Hematopoietic multipotent progenitor cell treated with erythropoietin and hydrocortisone succinate and interleukin-3 and kit ligand, for 15 days (in vitro differentiated cells): Measurements from ENCODE around the gene OR2AK2.
A peak's percentile ranks its signal among the peaks of the same experiment; 100 is the strongest.

ENCODE experiments used
- DNase-seq: peaks from one replicate; pipeline ENCODE4 v3.0.0-alpha.2; 2015; ENCODE audit warnings: low spot score

OR2AK2 gene, protein sequence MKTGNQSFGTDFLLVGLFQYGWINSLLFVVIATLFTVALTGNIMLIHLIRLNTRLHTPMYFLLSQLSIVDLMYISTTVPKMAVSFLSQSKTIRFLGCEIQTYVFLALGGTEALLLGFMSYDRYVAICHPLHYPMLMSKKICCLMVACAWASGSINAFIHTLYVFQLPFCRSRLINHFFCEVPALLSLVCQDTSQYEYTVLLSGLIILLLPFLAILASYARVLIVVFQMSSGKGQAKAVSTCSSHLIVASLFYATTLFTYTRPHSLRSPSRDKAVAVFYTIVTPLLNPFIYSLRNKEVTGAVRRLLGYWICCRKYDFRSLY

DNA sequence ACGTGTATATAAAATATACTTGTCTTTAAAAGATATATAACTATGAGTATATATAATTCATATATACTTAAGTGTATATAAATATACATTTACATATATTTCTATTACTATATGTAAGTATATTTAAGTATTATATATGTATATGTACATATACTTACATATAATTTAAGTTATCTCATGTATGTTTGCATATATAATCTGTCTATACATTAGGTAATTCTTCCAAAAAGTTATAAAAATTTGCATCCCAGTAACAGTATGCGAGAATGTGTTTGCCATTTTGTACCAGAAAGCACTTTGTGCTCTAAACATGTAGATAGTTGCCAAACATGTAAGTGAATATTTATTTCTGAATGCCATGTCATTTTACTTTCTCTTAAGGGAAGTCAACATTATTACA, at the start of gene OR2AK2:
Gene OR2AK2 (plus strand): TSS at position 301 of the 400 bp plus-strand sequence. CDS start 144 bp downstream, outside the sequence.
- no peak for DNase-seq

DNA sequence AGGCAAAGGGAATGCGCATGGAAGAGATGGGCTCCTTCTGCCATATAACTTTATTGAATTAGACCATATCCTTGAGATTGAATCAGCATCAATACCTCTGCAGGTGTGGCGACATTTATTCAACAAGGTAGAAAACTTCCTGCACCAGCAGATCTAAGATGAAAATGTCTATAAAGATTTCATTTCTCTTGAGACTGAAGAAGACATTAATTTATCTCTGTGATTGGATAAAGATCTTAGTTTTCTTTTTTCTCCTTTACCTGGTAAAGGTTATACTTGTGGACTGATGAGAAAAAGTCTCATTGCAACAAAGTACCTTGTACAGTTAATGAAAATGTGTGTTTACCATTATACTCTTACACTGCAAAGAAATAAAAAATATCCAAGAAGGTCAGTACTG, 45.1 kb upstream of the OR2AK2 start, which contains the start of gene OR2T8:
Gene OR2T8 (plus strand): TSS at position 301 of the 400 bp plus-strand sequence. CDS start 766 bp downstream, outside the sequence.
- no peak for DNase-seq

GRCh38 chr1:247923941-247924340, 41.1 kb upstream of the OR2AK2 start:
- DNase-seq: no peak

GRCh38 chr1:247924868-247925267, 40.2 kb upstream of the OR2AK2 start, which contains the start of gene OR2AJ1:
Gene OR2AJ1, plus strand, starts transcription at chr1:247924889. Its CDS starts 8,880 bp downstream, at chr1:247933769.
- DNase-seq: no peak

DNA sequence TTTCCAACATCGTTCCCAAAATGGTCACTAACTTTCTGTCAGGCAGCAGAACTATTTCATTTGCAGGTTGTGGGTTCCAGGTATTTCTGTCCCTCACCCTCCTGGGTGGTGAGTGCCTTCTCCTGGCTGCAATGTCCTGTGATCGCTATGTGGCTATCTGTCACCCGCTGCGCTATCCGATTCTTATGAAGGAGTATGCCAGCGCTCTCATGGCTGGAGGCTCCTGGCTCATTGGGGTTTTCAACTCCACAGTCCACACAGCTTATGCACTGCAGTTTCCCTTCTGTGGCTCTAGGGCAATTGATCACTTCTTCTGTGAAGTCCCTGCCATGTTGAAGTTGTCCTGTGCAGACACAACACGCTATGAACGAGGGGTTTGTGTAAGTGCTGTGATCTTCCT, 31.0 kb upstream of the OR2AK2 start:
- DNase-seq: no peak

DNA sequence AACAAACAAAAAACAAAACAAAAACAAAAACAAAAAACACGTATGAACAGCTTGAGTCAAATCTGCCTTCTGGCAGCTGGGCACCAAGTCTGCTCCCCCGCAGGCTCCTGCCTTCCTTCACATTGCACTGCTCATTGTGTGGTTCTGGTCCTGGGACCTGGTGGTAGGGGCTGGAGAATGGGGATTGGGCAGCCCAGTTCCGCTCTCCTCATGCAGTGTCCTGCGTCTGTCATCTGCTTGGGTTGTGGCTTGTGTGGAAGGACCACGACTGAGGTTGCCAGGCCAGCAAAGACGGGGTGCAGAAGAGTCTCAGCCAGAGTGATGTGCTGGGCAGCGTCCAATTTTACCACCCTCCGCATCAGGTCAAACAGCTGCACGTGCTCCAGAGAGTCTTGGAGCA, 29.3 kb upstream of the OR2AK2 start:
- no peak for DNase-seq

DNA sequence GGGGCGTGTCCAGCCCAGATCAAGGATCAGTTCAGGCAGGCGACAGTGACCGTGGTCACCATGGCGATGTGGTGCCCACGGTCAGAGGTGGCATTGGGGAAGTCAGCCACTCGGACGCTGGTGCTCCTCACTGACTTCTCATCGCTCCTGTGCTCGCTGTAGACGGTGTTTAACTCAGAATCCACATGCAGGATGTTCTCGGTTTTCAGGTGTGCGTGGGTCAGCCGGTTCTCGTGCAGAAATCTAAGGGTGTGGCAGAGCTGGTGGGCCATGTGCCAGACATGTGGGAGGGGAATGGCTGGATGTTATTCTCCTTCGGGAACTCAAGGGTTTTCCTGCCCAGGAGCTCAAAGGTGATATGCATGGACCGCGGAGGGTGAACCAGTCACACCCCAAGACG, 28.6 kb upstream of the OR2AK2 start:
- DNase-seq: no peak

DNA sequence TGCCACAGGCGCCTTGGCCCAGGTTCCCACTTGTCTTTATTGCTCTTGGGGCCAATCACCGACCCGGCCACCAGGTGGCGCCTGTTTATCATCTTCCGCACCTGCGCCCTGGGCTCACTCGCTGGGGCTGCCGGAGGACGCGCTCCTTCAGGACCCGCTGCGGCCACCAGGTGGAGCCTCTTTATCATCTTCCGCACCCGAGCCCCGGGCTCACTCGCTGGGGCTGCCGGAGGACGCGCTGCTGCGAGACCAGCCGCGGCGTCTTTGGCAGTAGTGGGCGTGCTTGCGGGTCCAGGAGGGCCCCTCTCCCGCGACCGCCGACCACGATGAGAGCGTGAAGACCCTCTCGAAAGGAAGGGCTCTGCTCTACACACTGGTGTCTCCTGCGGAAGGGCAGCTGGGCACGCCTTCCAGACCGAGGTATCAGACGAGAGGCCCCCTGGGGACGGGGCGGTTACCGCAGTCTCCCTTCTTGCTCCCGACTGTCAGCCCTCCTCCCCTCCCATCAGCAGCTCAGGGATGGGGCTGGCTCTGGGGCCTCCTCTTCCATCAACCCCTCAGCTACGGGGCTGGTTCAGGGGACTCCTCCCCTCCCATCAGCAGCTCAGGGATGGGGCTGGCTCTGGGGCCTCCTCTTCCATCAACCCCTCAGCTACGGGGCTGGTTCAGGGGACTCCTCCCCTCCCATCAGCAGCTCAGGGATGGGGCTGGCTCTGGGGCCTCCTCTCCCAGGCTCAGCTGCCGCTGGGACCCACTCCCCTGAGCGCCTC, 27.9 kb upstream of the OR2AK2 start:
- peak; percentile 95 for DNase-seq

- DNase-seq: no peak
These were observed 22.4 kb upstream of the OR2AK2 start for GRCh38 chr1:247942624-247943023.

DNA sequence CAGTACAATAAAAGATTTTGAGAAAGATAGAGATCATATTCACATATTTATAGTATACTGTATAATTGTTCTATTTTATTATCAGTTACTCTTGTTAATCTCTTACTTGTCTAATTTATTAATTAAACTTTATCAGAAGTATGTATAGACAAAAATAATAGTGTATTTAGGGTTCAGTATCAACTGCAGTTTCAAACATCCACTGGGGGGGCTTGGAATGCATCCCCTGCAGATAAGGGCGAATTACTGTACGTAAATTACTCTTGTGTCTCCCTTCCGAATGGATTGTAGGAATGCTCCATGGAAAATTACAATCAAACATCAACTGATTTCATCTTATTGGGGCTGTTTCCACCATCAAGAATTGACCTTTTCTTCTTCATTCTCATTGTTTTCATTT, 16.5 kb upstream of the OR2AK2 start, which contains the start of gene OR2L8:
Gene OR2L8 (plus strand): TSS at position 301 of the 400 bp plus-strand sequence. CDS start 0 bp downstream, at position 301.
- DNase-seq: no peak

- DNase-seq: no peak
These were observed 11.6 kb upstream of the OR2AK2 start for GRCh38 chr1:247953408-247953807.

- no peak for DNase-seq
These were observed 3.2 kb upstream of the OR2AK2 start for GRCh38 chr1:247961791-247962190.

DNA sequence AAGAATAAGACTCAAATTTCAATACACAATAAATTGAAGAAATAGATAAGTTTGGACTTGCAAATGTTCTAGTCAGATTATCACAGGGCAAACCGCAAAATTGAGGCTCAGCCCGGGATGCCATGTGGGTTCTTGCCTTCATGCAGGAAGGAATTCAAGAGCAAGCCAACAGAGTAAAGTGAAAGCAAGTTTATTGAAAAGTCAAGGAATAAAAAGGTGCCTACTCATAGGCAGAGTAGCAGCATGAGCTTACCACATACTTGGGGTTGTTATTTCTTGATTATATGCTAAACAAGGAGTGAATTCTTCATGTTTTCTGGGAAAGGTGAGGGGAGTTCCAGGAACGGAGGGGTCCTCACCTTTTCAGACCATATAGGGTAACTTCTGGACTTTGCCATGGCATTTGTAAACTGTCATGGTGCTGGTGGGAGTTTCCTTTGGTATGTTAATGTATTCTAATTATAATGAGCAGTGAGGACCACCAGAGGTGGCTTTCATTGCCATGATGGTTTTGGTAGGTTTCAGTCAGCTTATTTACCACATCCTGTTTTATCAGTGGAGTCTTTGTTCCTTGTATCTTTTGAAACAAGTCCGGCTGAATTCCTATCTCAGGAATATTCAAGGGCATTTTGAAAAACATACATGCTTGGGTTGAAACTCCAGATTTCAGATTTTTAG, 2.0 kb upstream of the OR2AK2 start:
- no peak for DNase-seq

GRCh38 chr1:247966532-247967204, 1.6 kb downstream of the OR2AK2 start:
- no peak for DNase-seq

DNA sequence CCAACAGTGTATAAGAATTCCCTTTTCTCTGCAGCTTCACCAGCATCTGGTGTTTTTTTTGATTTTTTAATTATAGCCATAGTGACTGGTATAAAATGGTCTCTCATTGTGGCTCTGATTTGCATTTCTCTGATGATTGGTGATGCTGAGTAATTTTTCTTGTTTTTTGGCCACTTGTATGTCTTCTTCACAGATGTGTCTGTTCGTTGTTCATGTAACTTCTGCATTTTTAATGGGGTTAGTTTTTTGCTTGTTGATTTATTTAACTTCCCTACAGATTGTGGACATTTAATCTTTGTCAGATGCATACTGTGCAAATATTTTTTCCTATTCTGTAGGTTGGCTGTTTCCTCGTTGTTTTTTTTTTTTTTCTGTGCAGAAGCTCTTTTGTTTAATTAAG, 28.0 kb downstream of the OR2AK2 start:
- DNase-seq: no peak

GRCh38 chr1:247998811-247999210, 33.8 kb downstream of the OR2AK2 start:
- no peak for DNase-seq

DNA sequence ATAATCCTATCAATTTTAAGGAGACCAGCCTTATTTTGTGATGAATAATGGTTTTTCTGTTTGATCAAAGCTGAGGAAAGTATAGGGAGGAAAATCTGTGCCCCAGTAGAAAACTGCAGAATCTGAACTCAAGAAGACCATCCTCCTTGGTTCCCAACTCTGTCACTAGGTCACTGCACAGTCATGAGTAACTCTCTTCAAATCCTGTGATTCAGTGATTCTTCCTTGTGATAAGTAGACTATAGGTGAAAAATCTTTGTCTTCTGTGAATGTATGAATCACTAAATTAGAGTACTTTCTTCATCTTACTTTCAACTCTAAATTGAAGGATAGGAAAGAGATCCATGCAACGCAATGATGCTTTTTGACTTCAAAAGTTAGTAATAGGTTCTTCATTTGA, 35.1 kb downstream of the OR2AK2 start:
- no peak for DNase-seq

GRCh38 chr1:248007778-248008177, 42.7 kb downstream of the OR2AK2 start:
- no peak for DNase-seq

- DNase-seq: no peak
These were observed 44.6 kb downstream of the OR2AK2 start for GRCh38 chr1:248009681-248010080.

DNA sequence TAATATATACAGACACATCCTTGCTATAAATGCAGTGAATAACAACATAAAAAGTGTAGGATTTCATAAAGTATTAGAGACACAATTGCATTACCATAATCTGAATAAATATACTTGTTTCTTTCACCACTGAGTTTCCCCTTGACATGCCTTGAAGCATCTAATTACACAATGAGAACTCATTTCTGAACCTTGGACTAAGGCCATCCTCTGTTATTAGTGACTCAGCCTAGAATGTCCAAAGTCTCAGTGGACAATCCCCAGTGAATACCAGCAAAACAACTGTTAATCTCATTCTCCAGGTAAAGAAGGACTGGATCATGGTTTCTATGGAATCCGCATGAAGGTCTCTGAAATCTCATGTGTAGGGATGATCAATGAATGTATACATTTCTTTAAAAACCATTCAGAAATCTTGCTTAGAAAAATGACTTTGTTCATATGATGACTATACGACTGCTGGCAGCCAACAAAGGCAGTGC, 48.2 kb downstream of the OR2AK2 start, which contains the start of gene OR2L5:
Gene OR2L5 (plus strand): TSS at position 432 of the 482 bp plus-strand sequence. CDS start 8,288 bp downstream, outside the sequence.
- DNase-seq: no peak

DNA sequence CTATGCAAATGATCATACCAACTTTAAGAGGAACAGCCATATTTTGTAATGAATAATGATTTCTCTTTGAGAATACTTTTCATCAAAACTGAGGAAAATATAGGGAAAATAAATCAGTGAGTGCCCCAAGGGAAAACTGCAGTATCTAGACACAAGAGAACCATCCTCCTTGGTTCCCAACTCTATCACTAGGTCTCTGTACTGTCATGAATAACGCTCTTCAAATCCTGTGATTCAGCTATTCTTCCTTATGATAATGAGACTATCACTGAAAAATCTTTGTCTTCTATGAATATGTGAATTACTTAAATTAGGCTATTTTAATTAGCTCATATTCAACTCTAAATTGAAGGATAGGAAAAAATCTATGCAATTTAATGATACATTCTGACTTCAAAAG, 50.8 kb downstream of the OR2AK2 start:
- DNase-seq: no peak
